C4-2B (cell line): Measurements from ENCODE around the gene TMTC2.

Source experiments
- H3K27ac ChIP-seq: fragments of 450-650 bp; 2 replicates; pipeline ENCODE4 v1.5.1; 2017
- ZFX ChIP-seq: fragments of 450-650 bp; IDR thresholded peaks from 2 replicates; pipeline ENCODE4 v1.6.1; 2017
- TF ChIP-seq, protein P1 (sequence below): fragments of 450-650 bp; conservative IDR thresholded peaks from 2 replicates; pipeline ENCODE4 v1.5.1; 2017; ENCODE audit warnings: mild to moderate bottlenecking

The TMTC2 gene

DNA sequence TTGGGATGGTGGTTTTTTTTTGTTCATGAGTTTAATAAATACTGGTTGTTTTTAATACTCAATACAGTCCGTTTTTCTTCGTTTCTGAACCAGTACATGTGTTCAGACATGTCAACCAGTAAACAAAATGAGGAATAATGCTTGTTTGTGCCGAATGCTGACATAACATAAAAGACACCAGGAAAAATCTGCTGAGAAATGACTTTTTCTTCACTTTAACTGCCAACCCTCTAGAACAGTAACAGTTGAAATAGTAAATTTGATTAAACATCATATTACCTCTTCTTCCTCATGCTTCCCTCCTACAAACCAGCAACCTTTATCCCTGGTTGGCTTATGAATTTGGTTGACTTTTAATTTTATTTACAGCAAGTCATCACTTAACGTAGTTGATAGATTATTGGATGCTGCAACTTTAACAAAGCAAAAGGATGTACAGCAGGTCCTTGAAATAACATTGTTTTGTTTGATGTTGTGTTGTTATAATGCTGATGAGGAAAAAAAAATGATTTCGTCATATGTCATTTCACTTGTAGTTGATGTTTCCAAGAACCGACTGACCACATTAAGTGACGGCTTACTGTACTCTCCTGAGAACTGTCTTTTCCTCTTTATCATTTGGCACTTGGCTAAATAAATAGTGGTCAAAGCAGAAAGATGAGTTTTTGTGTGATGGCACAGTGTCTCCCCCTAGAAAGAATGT lies 340.5 kb downstream of the TMTC2 start:
- H3K27ac ChIP-seq: no peak overlapping the region
- TF ChIP-seq ZFX: no peak
- TF ChIP-seq, protein P1, sequence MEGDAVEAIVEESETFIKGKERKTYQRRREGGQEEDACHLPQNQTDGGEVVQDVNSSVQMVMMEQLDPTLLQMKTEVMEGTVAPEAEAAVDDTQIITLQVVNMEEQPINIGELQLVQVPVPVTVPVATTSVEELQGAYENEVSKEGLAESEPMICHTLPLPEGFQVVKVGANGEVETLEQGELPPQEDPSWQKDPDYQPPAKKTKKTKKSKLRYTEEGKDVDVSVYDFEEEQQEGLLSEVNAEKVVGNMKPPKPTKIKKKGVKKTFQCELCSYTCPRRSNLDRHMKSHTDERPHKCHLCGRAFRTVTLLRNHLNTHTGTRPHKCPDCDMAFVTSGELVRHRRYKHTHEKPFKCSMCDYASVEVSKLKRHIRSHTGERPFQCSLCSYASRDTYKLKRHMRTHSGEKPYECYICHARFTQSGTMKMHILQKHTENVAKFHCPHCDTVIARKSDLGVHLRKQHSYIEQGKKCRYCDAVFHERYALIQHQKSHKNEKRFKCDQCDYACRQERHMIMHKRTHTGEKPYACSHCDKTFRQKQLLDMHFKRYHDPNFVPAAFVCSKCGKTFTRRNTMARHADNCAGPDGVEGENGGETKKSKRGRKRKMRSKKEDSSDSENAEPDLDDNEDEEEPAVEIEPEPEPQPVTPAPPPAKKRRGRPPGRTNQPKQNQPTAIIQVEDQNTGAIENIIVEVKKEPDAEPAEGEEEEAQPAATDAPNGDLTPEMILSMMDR: no peak

GRCh38 chr12:83031196-83031595 lies 344.5 kb downstream of the TMTC2 start:
- TF ChIP-seq, protein P1: no peak
- TF ChIP-seq ZFX: no peak
- H3K27ac ChIP-seq: no peak overlapping the region

DNA sequence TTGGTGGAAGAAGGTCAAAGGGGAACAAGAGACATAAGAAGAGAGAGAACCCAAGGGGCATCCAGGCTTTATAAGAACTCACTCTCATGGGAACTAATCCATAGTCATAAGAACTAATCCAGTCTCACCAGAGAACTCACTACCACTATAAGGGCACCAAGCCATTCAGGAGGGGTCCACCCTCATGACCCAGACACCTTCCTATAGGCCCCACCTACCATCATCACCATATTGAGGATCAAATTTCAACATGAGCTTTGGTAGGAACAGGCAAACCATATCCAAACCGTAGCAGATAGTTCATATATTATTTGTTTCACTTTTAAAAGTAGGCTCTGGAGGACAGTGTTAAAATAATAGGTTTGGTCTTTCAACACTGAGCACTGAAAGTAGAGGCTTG lies 350.1 kb downstream of the TMTC2 start:
- TF ChIP-seq, protein P1: no peak
- no peak for TF ChIP-seq ZFX
- no peak overlapping the region for H3K27ac ChIP-seq

GRCh38 chr12:83039413-83039812 lies 352.7 kb downstream of the TMTC2 start:
- no peak for TF ChIP-seq ZFX
- no peak overlapping the region for H3K27ac ChIP-seq

- no peak for TF ChIP-seq ZFX
- TF ChIP-seq, protein P1: no peak
- H3K27ac ChIP-seq: no peak overlapping the region
These were observed 353.6 kb downstream of the TMTC2 start for GRCh38 chr12:83040339-83040738.

DNA sequence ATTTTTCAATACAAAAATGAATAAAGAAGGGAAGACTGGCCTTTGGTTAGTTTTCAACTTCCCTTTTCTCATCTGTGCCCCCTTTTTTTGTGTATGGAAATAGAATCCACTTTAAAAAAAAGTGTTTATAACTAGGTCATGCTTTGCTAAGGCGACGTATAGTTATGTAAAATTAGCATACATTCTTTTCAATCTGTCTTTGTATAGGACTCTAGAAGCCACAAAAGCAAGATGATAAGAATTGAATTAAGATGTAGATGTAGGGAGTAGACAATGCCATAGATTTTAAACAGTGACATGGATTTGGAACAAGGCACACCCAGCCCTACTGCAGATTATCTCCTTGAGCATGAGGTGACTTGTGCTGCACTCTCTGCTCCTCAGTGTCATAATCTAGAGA lies 354.3 kb downstream of the TMTC2 start:
- no peak for TF ChIP-seq ZFX
- TF ChIP-seq, protein P1: no peak
- no peak overlapping the region for H3K27ac ChIP-seq

DNA sequence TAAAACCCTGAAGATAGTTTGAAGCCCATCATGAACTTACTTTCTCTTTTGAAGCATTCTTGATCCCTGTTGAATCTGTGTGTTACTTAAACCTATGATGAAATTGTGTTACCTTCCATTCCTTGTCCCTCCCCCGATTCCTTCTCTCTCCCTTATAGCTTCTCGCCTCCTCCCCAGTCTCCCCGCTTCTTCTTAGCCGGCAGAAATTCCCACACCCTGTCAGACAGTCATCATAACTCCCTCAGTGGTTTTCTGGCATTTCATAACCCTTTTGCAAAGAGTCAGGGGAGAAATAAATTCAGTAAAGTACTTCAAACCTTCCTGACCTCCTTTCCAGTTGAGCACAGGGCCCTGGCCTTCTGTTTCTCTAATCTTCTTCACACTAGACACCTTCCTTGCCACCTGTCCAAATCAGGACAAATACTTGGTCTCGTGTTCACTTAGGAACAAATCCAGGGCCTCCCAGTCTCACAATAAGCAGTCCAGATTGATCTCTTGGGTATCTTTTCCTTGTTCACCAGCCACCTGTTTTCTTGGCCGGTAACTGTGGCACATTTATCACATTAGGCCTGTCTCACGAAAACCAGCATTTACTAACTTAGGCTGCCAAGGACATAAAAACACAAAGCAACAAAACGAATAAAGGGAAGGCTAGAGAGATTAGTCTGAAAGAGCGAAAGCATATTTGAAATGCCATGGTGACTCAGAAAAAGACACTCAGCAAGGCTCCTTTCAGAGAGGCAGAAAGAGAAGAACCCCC lies 355.9 kb downstream of the TMTC2 start:
- TF ChIP-seq, protein P1: no peak
- TF ChIP-seq ZFX: no peak
- H3K27ac ChIP-seq: no peak overlapping the region
